Keratinocyte (primary cell): ENCODE results near the gene SURF1. TPM values are rescaled to one million over a fixed set of nuclear protein-coding genes. Genes with fewer than 3 reads are reported as not detected.

Experiments used
- DNase-seq: peaks from one replicate; pipeline ENCODE4 v3.0.0-alpha.2; 2011; ENCODE audit warnings: low read depth, missing footprints, low spot score
- FAIRE-seq: peaks from 2 replicates; lab custom pipeline; 2011; peaks lifted over from hg19 to GRCh38; lab: Jason Lieb, UNC
- H2AFZ ChIP-seq: 2 replicates; pipeline ENCODE4 v1.6.0; 2012; ENCODE audit warnings: low read length, control low read depth, inconsistent platforms; ENCODE audit not compliant: control insufficient read depth
- H3K27ac ChIP-seq: 2 replicates; pipeline ENCODE4 v1.5.1; 2011; ENCODE audit warnings: low read length; ENCODE audit not compliant: control insufficient read depth, insufficient read depth
- H3K27me3 ChIP-seq: 3 replicates; pipeline ENCODE4 v1.6.0; 2011; ENCODE audit warnings: low read length; ENCODE audit not compliant: control insufficient read depth, insufficient read depth; ENCODE audit errors: extremely low read depth
- H3K36me3 ChIP-seq, 2 experiments: 2 replicates in 1 of 2; 3 replicates in 1 of 2; pipeline ENCODE4 v1.5.1; 2011; ENCODE audit warnings: low read length in 2 of 2, mild to moderate bottlenecking in 1 of 2; ENCODE audit not compliant: control insufficient read depth in 2 of 2, insufficient read depth in 2 of 2; ENCODE audit errors: extremely low read depth in 1 of 2
- H3K4me1 ChIP-seq: 3 replicates; pipeline ENCODE4 v1.5.1; 2011; ENCODE audit warnings: low read length; ENCODE audit not compliant: control insufficient read depth, insufficient read depth; ENCODE audit errors: extremely low read depth
- H3K4me2 ChIP-seq: 3 replicates; pipeline ENCODE4 v1.6.0; 2011; ENCODE audit warnings: low read depth, low read length; ENCODE audit not compliant: control insufficient read depth, insufficient read depth; ENCODE audit errors: extremely low read depth
- H3K4me3 ChIP-seq, 3 experiments: fragments of 200-600 bp in 1 of 3; sonication (generic) in 1 of 3; 2 replicates in 2 of 3; 3 replicates in 1 of 3; pipeline ENCODE4 v1.5.1; 2011 to 2016; ENCODE audit warnings: low read length in 3 of 3, mild to moderate bottlenecking in 3 of 3, control low read depth in 2 of 3, inconsistent platforms in 1 of 3, low read depth in 1 of 3, mixed read lengths in 1 of 3, mixed run types in 1 of 3, moderate library complexity in 1 of 3; ENCODE audit not compliant: control insufficient read depth in 2 of 3, insufficient read depth in 2 of 3; ENCODE audit errors: extremely low read depth in 1 of 3
- H3K79me2 ChIP-seq: 2 replicates; pipeline ENCODE4 v1.6.0; 2012; ENCODE audit warnings: low read length; ENCODE audit not compliant: control insufficient read depth, insufficient read depth
- H3K9ac ChIP-seq: 3 replicates; pipeline ENCODE4 v1.6.0; 2011; ENCODE audit warnings: low read length; ENCODE audit not compliant: control insufficient read depth, insufficient read depth; ENCODE audit errors: extremely low read depth
- H3K9me1 ChIP-seq: 3 replicates; pipeline ENCODE4 v1.6.0; 2011; ENCODE audit warnings: low read length; ENCODE audit not compliant: control insufficient read depth, insufficient read depth; ENCODE audit errors: extremely low read depth
- H3K9me3 ChIP-seq: 2 replicates; pipeline ENCODE4 v1.5.1; 2012; ENCODE audit warnings: low read depth, low read length; ENCODE audit not compliant: control insufficient read depth
- H4K20me1 ChIP-seq: 3 replicates; pipeline ENCODE4 v1.6.0; 2011; ENCODE audit warnings: low read length; ENCODE audit not compliant: control insufficient read depth, insufficient read depth; ENCODE audit errors: extremely low read depth
- EZH2 ChIP-seq: IDR thresholded peaks from one replicate; pipeline ENCODE4 v1.6.1; 2012; ENCODE audit warnings: inconsistent platforms, mild to moderate bottlenecking, low read length, moderate library complexity
- dilution Hi-C: fragments of 300-500 bp; cut with MboI; formaldehyde crosslinking; loops from one replicate; pipeline ENCODE4 v1.7.0; 2020; ENCODE audit warnings: low sequenced_read_pairs; ENCODE audit not compliant: extremely low pct_ligation_motif_present
- polyA plus RNA-seq, 5 experiments: library from polyadenylated mRNA; depleted of rRNA in 3 of 5; stranded (reverse) in 3 of 5; stranded (forward) in 1 of 5; unstranded in 1 of 5; fragments of >200 nt; gene quantifications; 1 replicate in 1 of 5; 2 replicates in 3 of 5; 3 replicates in 1 of 5; pipeline versions ENCODE4 v1.2.1 to v1.2.3, GENCODE V29; 2011 to 2012; ENCODE audit warnings: missing spikeins in 2 of 5, low read depth in 1 of 5, low replicate concordance in 1 of 5
- TF ChIP-seq, protein P1 (sequence below), 3 experiments: IDR thresholded peaks in 1 of 3; conservative IDR thresholded peaks in 1 of 3; optimal IDR thresholded peaks in 1 of 3; 2 replicates in 2 of 3; 3 replicates in 1 of 3; pipeline versions ENCODE3 to v1.5.1; 2011; ENCODE audit warnings: low read length in 3 of 3, mild to moderate bottlenecking in 3 of 3, moderate library complexity in 2 of 3, control low read depth in 1 of 3, inconsistent platforms in 1 of 3; ENCODE audit not compliant: insufficient read depth in 2 of 3; ENCODE audit errors: extremely low read depth in 1 of 3

Gene SURF1
- polyA plus RNA-seq, 1 donor (not counting 4 experiments of a cell fraction or from before 2014, with no cell fraction given), result 31.1 TPM

DNA sequence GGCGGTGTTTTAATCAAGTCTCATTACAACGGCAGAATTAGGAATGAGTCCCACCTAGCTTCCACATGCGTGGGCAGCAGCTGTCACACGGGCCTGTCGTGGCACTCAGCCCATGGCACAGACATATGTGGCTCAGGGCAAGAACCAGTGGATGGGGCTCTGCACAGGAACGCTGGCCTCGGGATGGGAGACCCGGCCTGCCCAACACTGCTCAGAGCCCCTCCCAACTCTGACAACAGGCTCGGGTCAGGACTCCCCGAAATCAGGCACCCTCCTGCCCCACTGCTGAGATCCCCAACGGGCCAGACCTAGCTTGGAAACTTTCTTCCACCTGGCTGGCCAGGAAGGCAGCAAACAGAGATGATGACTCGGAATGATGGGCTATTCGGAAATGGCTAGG lies 15.4 kb downstream of the SURF1 start:
- H3K27ac ChIP-seq, result no peak overlapping the region
- H3K79me2 ChIP-seq, result peaks cover 9% of the 10 kb centered on the region
- H4K20me1 ChIP-seq, result no peaks in the 10 kb centered on the region
- H3K9me1 ChIP-seq, result no peaks in the 10 kb centered on the region
- H3K27me3 ChIP-seq, result no peaks in the 10 kb centered on the region
- DNase-seq, result no peak
- H2AFZ ChIP-seq, result no peak overlapping the region
- H3K4me3 ChIP-seq, result no peak overlapping the region
- H3K4me1 ChIP-seq, result peaks cover 5% of the 10 kb centered on the region
- no peaks in the 10 kb centered on the region for H3K9me3 ChIP-seq
- no peak for FAIRE-seq
- no peak overlapping the region for H3K9ac ChIP-seq
- dilution Hi-C loops, result no loop called here
- no peak overlapping the region for H3K4me2 ChIP-seq
- TF ChIP-seq EZH2, result no peak
- TF ChIP-seq, protein P1, sequence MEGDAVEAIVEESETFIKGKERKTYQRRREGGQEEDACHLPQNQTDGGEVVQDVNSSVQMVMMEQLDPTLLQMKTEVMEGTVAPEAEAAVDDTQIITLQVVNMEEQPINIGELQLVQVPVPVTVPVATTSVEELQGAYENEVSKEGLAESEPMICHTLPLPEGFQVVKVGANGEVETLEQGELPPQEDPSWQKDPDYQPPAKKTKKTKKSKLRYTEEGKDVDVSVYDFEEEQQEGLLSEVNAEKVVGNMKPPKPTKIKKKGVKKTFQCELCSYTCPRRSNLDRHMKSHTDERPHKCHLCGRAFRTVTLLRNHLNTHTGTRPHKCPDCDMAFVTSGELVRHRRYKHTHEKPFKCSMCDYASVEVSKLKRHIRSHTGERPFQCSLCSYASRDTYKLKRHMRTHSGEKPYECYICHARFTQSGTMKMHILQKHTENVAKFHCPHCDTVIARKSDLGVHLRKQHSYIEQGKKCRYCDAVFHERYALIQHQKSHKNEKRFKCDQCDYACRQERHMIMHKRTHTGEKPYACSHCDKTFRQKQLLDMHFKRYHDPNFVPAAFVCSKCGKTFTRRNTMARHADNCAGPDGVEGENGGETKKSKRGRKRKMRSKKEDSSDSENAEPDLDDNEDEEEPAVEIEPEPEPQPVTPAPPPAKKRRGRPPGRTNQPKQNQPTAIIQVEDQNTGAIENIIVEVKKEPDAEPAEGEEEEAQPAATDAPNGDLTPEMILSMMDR (optimal IDR thresholded peaks at IDR 0.05 in 1 of 3, IDR thresholded peaks at IDR 0.05 in 1 of 3, conservative IDR thresholded peaks at IDR 0.05 in 1 of 3; ENCODE audit: extremely low read depth in 1 of 3, insufficient read depth in 2 of 3, low read length in 3 of 3), result no peak
- peaks cover 45 to 55% of the 10 kb centered on the region in 2 experiments for H3K36me3 ChIP-seq

DNA sequence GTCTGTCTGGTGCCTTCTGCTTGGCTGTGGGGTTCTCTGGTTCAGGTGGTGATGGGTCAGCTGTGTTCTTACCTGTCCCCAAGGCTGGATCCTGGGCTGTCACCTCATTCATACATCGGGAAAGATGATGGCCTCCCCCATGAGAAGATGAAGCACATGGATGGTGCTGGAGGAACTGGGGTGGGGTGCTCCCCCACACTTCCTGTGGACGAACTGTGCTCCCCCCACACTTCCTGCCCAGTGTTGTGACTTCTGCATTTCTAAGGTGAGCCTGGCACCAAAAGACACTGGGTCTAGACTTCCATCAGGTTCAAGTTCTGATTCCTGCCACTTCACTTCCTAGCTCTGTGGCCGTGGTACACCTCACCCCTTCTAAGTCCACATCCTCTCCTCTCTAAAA lies 16.0 kb downstream of the SURF1 start:
- no peak for DNase-seq
- Histone ChIP-seq H4K20me1 (no peaks in the 10 kb centered on the region), H3K4me1 (peaks cover 5% of the 10 kb centered on the region), H3K36me3 (peaks cover 40 to 49% of the 10 kb centered on the region in 2 experiments), H3K9me1 (no peaks in the 10 kb centered on the region), H3K27me3 (no peaks in the 10 kb centered on the region), H2AFZ (no peak overlapping the region), H3K4me2 (no peak overlapping the region), H3K9me3 (no peaks in the 10 kb centered on the region), H3K27ac (no peak overlapping the region), H3K4me3 (no peak overlapping the region), H3K9ac (no peak overlapping the region), H3K79me2 (peaks cover 10% of the 10 kb centered on the region)
- dilution Hi-C loops, result no loop called here
- TF ChIP-seq EZH2, result no peak
- TF ChIP-seq, protein P1 (optimal IDR thresholded peaks at IDR 0.05 in 1 of 3, IDR thresholded peaks at IDR 0.05 in 1 of 3, conservative IDR thresholded peaks at IDR 0.05 in 1 of 3; ENCODE audit: extremely low read depth in 1 of 3, insufficient read depth in 2 of 3, low read length in 3 of 3), result no peak
- FAIRE-seq, result no peak
